PFSK-1 (cell line): ENCODE data around the gene SLC27A4.

Source experiments
- FOXP2 ChIP-seq: optimal IDR thresholded peaks from 2 replicates; pipeline ENCODE3; 2011; ENCODE audit warnings: borderline replicate concordance, control low read depth, inconsistent platforms; ENCODE audit not compliant: insufficient read depth; ENCODE audit errors: extremely low read length, extremely low read depth
- POLR2AphosphoS5 ChIP-seq: IDR thresholded peaks from 2 replicates; pipeline ENCODE4 v1.6.1; 2012; ENCODE audit warnings: low read depth, mild to moderate bottlenecking, control low read depth, low read length, moderate library complexity
- REST ChIP-seq, 2 experiments: IDR thresholded peaks; 2 replicates each; pipeline versions ENCODE4 v1.6.1 to v1.8.0; 2011 to 2012; ENCODE audit warnings: low read depth in 2 of 2, low read length in 2 of 2, control low read depth in 1 of 2, inconsistent platforms in 1 of 2, mild to moderate bottlenecking in 1 of 2, moderate library complexity in 1 of 2; ENCODE audit not compliant: insufficient read depth in 1 of 2
- TAF1 ChIP-seq: IDR thresholded peaks from 2 replicates; pipeline ENCODE4 v1.6.1; 2012; ENCODE audit warnings: low read length, control low read depth, borderline replicate concordance; ENCODE audit not compliant: insufficient read depth

- TF ChIP-seq REST (IDR thresholded peaks at IDR 0.05; ENCODE audit: insufficient read depth in 1 of 2, low read depth in 2 of 2, low read length in 2 of 2) = 0 out of 4 replicates have a peak, but pooled peaks of 1 of the 2 experiments have one; percentile 20
- no peak for TF ChIP-seq POLR2AphosphoS5
- no peak for TF ChIP-seq FOXP2
- TF ChIP-seq TAF1 = no peak
These were observed 53.6 kb downstream of the SLC27A4 start for GRCh38 chr9:128393970-128394369.
